ENCODE measurements around the gene INS. TPM values are rescaled to one million over a fixed set of nuclear protein-coding genes. Genes with fewer than 3 reads are reported as not detected.

INS gene
- total RNA-seq, result not detected
- long read RNA-seq, result 0 reads

GRCh38 chr11:2160736-2161259 lies at the start of gene INS:
Gene INS (minus strand): TSS chr11:2161209. CDS start chr11:2160971, 238 bp downstream.
- ATAC-seq (no peak), DNase-seq (no peak)
- intact Hi-C loops (cut with DNase I), result no loop called here

GRCh38 chr11:2210366-2211112 lies 49.5 kb upstream of the INS start:
- ATAC-seq, result no peak
- intact Hi-C loops (cut with DNase I), result no loop called here
- DNase-seq, result no peak

GRCh38 chr11:2209900-2210321 lies 48.9 kb upstream of the INS start:
- intact Hi-C loops (cut with DNase I), result loop anchor here in 1 of 2 donors (10.0 kb wide), 1 partner anchor 315 kb away; no protein-coding TSS in a partner anchor
- DNase-seq, result no peak
- ATAC-seq, result no peak

GRCh38 chr11:2209370-2209801 lies 48.4 kb upstream of the INS start:
- intact Hi-C loops (cut with DNase I), result loop anchor here in 1 of 2 donors (10.0 kb wide), 1 partner anchor 315 kb away; no protein-coding TSS in a partner anchor
- DNase-seq (peak; percentile 8), ATAC-seq (no peak)

- intact Hi-C loops (cut with DNase I), result loop anchor here in 1 of 2 donors (10.0 kb wide), 1 partner anchor 316 kb away; no protein-coding TSS in a partner anchor
- peak; percentile 35 for DNase-seq
Measured at GRCh38 chr11:2208691-2209369, 47.8 kb upstream of the INS start.

GRCh38 chr11:2207773-2208621 lies 47.0 kb upstream of the INS start:
- intact Hi-C loops (cut with DNase I), result loop anchor here in 1 of 2 donors (10.0 kb wide), 1 partner anchor 317 kb away; no protein-coding TSS in a partner anchor
- DNase-seq (no peak), ATAC-seq (no peak)

More at GRCh38 chr11:2208691-2209369, 47.8 kb upstream of the INS start:
- ATAC-seq, result peak; percentile 56 to 63

GRCh38 chr11:2207212-2207611 lies 46.2 kb upstream of the INS start:
- DNase-seq (peak; percentile 10), ATAC-seq (no peak)
- intact Hi-C loops (cut with DNase I), result loop anchor here in 1 of 2 donors (10.0 kb wide), 1 partner anchor 318 kb away; no protein-coding TSS in a partner anchor

GRCh38 chr11:2205981-2206690 lies 45.1 kb upstream of the INS start:
- ATAC-seq (no peak), DNase-seq (no peak)
- intact Hi-C loops (cut with DNase I), result loop anchor here in 1 of 2 donors (10.0 kb wide), 1 partner anchor 319 kb away; no protein-coding TSS in a partner anchor

- ATAC-seq (no peak), DNase-seq (peak; percentile 14)
- intact Hi-C loops (cut with DNase I), result loop anchor here in 1 of 2 donors (10.0 kb wide), 1 partner anchor 320 kb away; no protein-coding TSS in a partner anchor
Measured at GRCh38 chr11:2205214-2205720, 44.3 kb upstream of the INS start.

GRCh38 chr11:2204361-2205213 lies 43.6 kb upstream of the INS start:
- intact Hi-C loops (cut with DNase I), result loop anchor here in 1 of 2 donors (5.0 to 10.0 kb wide), 2 partner anchors 93 to 320 kb away; no protein-coding TSS in a partner anchor
- no peak for ATAC-seq

GRCh38 chr11:2203440-2204259 lies 42.6 kb upstream of the INS start:
- ATAC-seq, result no peak
- DNase-seq, result peak; percentile 13
- intact Hi-C loops (cut with DNase I), result loop anchor here in 1 of 2 donors (5.0 to 10.0 kb wide), 2 partner anchors 94 to 321 kb away; no protein-coding TSS in a partner anchor

More at GRCh38 chr11:2204361-2205213, 43.6 kb upstream of the INS start:
- peak; percentile 10 for DNase-seq

GRCh38 chr11:2202900-2203439 lies 42.0 kb upstream of the INS start:
- ATAC-seq (no peak), DNase-seq (peak; percentile 3)
- intact Hi-C loops (cut with DNase I), result loop anchor here in 1 of 2 donors (5.0 to 10.0 kb wide), 2 partner anchors 94 to 322 kb away; no protein-coding TSS in a partner anchor

GRCh38 chr11:2202071-2202899 lies 41.3 kb upstream of the INS start:
- no peak for ATAC-seq
- intact Hi-C loops (cut with DNase I), result loop anchor here in 1 of 2 donors (5.0 to 10.0 kb wide), 2 partner anchors 95 to 323 kb away; no protein-coding TSS in a partner anchor
- DNase-seq, result peak; percentile 10

GRCh38 chr11:2201542-2201941 lies 40.5 kb upstream of the INS start:
- ATAC-seq, result no peak
- peak; percentile 11 for DNase-seq
- intact Hi-C loops (cut with DNase I), result loop anchor here in 1 of 2 donors (5.0 to 10.0 kb wide), 2 partner anchors 96 to 323 kb away; no protein-coding TSS in a partner anchor

Data from left cardiac atrium (tissue), 4 donors.